ENCODE results near the gene XPA. TPM values are rescaled to one million over a fixed set of nuclear protein-coding genes. Genes with fewer than 3 reads are reported as not detected.

Gene XPA
- total RNA-seq, 1 experiment from 2014 or later: 3.0 TPM

DNA sequence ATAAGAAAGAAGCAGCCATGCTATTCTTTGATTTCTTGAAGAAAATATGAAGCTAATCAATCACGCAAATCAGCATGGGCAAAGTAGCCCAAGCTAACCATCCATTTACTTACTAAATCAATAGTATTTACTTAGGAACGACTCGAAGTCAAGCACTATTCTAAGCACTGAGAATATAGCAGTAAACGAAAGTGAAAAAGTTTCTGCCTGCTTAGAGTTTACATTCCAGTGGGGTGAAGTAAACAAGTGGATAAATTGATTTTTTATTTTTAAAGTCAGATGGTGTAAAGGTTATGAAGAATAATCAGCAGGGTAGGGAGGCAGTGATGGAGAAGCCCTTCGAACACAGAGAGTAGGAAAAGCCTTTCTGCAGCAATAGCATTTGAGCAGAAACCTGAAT, 69.5 kb downstream of the XPA start:
- TF ChIP-seq, protein P1, sequence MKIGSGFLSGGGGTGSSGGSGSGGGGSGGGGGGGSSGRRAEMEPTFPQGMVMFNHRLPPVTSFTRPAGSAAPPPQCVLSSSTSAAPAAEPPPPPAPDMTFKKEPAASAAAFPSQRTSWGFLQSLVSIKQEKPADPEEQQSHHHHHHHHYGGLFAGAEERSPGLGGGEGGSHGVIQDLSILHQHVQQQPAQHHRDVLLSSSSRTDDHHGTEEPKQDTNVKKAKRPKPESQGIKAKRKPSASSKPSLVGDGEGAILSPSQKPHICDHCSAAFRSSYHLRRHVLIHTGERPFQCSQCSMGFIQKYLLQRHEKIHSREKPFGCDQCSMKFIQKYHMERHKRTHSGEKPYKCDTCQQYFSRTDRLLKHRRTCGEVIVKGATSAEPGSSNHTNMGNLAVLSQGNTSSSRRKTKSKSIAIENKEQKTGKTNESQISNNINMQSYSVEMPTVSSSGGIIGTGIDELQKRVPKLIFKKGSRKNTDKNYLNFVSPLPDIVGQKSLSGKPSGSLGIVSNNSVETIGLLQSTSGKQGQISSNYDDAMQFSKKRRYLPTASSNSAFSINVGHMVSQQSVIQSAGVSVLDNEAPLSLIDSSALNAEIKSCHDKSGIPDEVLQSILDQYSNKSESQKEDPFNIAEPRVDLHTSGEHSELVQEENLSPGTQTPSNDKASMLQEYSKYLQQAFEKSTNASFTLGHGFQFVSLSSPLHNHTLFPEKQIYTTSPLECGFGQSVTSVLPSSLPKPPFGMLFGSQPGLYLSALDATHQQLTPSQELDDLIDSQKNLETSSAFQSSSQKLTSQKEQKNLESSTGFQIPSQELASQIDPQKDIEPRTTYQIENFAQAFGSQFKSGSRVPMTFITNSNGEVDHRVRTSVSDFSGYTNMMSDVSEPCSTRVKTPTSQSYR (CRISPR knock-in tag; IDR thresholded peaks at IDR 0.05): no peak
- TF ChIP-seq ATF2 (CRISPR knock-in tag; IDR thresholded peaks at IDR 0.05; ENCODE audit: borderline replicate concordance, low read depth) (no peak), TEAD4 (CRISPR knock-in tag; IDR thresholded peaks at IDR 0.05) (no peak)
- TF ChIP-seq, protein P2, sequence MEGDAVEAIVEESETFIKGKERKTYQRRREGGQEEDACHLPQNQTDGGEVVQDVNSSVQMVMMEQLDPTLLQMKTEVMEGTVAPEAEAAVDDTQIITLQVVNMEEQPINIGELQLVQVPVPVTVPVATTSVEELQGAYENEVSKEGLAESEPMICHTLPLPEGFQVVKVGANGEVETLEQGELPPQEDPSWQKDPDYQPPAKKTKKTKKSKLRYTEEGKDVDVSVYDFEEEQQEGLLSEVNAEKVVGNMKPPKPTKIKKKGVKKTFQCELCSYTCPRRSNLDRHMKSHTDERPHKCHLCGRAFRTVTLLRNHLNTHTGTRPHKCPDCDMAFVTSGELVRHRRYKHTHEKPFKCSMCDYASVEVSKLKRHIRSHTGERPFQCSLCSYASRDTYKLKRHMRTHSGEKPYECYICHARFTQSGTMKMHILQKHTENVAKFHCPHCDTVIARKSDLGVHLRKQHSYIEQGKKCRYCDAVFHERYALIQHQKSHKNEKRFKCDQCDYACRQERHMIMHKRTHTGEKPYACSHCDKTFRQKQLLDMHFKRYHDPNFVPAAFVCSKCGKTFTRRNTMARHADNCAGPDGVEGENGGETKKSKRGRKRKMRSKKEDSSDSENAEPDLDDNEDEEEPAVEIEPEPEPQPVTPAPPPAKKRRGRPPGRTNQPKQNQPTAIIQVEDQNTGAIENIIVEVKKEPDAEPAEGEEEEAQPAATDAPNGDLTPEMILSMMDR (IDR thresholded peaks at IDR 0.05): no peak
- H3K4me3 Mint-ChIP-seq: no peak overlapping the region
- peaks cover 35% of the 10 kb centered on the region for H3K36me3 Mint-ChIP-seq
- DNase-seq (ENCODE audit: low spot score) (no peak), ATAC-seq (no peak)
- no peaks in the 10 kb centered on the region for H3K27me3 Mint-ChIP-seq (ENCODE audit: low read depth)
- H3K27ac Mint-ChIP-seq: no peak overlapping the region
- ChIA-PET CTCF (interaction anchor here (1.5 kb wide), 1 partner anchor 268 kb away, joined by 3 read pairs; no protein-coding TSS in a partner anchor), POLR2A (no interaction called here)
- H3K4me1 Mint-ChIP-seq: peaks cover 25% of the 10 kb centered on the region
- H3K9me3 Mint-ChIP-seq: peaks cover 15% of the 10 kb centered on the region

GRCh38 chr9:97625620-97626019, 71.5 kb downstream of the XPA start:
- DNase-seq (ENCODE audit: low spot score) (no peak), ATAC-seq (no peak)
- Mint-ChIP-seq H3K4me1 (peaks cover 23% of the 10 kb centered on the region), H3K4me3 (no peak overlapping the region), H3K27ac (no peak overlapping the region), H3K27me3 (ENCODE audit: low read depth) (no peaks in the 10 kb centered on the region), H3K9me3 (peaks cover 35% of the 10 kb centered on the region), H3K36me3 (peaks cover 55% of the 10 kb centered on the region)
- POLR2A ChIA-PET: no interaction called here
- CTCF ChIA-PET: interaction anchor here (1.1 to 1.8 kb wide), 2 partner anchors 10 to 27 kb away, joined by 4 read pairs; no protein-coding TSS in a partner anchor
- TF ChIP-seq ZNF219 (CRISPR knock-in tag; IDR thresholded peaks at IDR 0.05; ENCODE audit: borderline replicate concordance) (no peak), NFE2L1 (CRISPR knock-in tag; IDR thresholded peaks at IDR 0.05) (no peak), FOXK1 (CRISPR knock-in tag; IDR thresholded peaks at IDR 0.05) (no peak), ZNF416 (CRISPR knock-in tag; IDR thresholded peaks at IDR 0.05) (no peak), ZNF232 (CRISPR knock-in tag; IDR thresholded peaks at IDR 0.05) (no peak), IRF2 (CRISPR knock-in tag; IDR thresholded peaks at IDR 0.05; ENCODE audit: borderline replicate concordance, low read depth) (no peak), TEAD4 (CRISPR knock-in tag; IDR thresholded peaks at IDR 0.05) (no peak), TEAD1 (CRISPR knock-in tag; IDR thresholded peaks at IDR 0.05) (no peak), HMGA2 (CRISPR knock-in tag; IDR thresholded peaks at IDR 0.05) (no peak), ESRRA (CRISPR knock-in tag; IDR thresholded peaks at IDR 0.05; ENCODE audit: borderline replicate concordance) (no peak), RORB (CRISPR knock-in tag; IDR thresholded peaks at IDR 0.05) (no peak)
- TF ChIP-seq, protein P2 (IDR thresholded peaks at IDR 0.05): no peak
- TF ChIP-seq, protein P3, sequence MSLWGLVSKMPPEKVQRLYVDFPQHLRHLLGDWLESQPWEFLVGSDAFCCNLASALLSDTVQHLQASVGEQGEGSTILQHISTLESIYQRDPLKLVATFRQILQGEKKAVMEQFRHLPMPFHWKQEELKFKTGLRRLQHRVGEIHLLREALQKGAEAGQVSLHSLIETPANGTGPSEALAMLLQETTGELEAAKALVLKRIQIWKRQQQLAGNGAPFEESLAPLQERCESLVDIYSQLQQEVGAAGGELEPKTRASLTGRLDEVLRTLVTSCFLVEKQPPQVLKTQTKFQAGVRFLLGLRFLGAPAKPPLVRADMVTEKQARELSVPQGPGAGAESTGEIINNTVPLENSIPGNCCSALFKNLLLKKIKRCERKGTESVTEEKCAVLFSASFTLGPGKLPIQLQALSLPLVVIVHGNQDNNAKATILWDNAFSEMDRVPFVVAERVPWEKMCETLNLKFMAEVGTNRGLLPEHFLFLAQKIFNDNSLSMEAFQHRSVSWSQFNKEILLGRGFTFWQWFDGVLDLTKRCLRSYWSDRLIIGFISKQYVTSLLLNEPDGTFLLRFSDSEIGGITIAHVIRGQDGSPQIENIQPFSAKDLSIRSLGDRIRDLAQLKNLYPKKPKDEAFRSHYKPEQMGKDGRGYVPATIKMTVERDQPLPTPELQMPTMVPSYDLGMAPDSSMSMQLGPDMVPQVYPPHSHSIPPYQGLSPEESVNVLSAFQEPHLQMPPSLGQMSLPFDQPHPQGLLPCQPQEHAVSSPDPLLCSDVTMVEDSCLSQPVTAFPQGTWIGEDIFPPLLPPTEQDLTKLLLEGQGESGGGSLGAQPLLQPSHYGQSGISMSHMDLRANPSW (CRISPR knock-in tag; conservative IDR thresholded peaks at IDR 0.05; ENCODE audit: low read depth): no peak
- TF ChIP-seq, protein P4, sequence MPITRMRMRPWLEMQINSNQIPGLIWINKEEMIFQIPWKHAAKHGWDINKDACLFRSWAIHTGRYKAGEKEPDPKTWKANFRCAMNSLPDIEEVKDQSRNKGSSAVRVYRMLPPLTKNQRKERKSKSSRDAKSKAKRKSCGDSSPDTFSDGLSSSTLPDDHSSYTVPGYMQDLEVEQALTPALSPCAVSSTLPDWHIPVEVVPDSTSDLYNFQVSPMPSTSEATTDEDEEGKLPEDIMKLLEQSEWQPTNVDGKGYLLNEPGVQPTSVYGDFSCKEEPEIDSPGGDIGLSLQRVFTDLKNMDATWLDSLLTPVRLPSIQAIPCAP (CRISPR knock-in tag; IDR thresholded peaks at IDR 0.05): no peak

Measured in WTC11 (cell line).